ENCODE measurements around the gene LTA4H. TPM values are rescaled to one million over a fixed set of nuclear protein-coding genes. Genes with fewer than 3 reads are reported as not detected.

LTA4H gene
- total and polyA plus RNA-seq, 10 of the 15 experiments (the other 5 are each of a cell fraction or from before 2014, with no cell fraction given) = 43.9 to 106 (median 47.3) TPM

- Histone ChIP-seq H3K4me2 (ENCODE audit: control insufficient read depth, insufficient read depth) (no peak overlapping the region), H3K9me3 (replicated peaks; ENCODE audit: control insufficient read depth, insufficient read depth, low read length) (no peaks in the 10 kb centered on the region), H3K36me3 (ENCODE audit: control insufficient read depth in 2 of 2, insufficient read depth in 2 of 2, low read length in 1 of 2) (no peaks in the 10 kb centered on the region), H3K4me3 (no peak overlapping the region), H3K4me1 (ENCODE audit: control insufficient read depth, insufficient read depth, low read length) (peaks cover 4% of the 10 kb centered on the region; the same call in 1 of the 2 replicates), H2AFZ (ENCODE audit: control insufficient read depth, low read depth, low read length) (no peak overlapping the region), H3K27ac (ENCODE audit: control insufficient read depth, insufficient read depth) (no peak overlapping the region), H3K9ac (ENCODE audit: control insufficient read depth, insufficient read depth, low read length) (no peak overlapping the region), H3K79me2 (ENCODE audit: control insufficient read depth, insufficient read depth, low read length) (no peaks in the 10 kb centered on the region), H3K27me3 (replicated peaks in 1 of 2; ENCODE audit: control insufficient read depth in 2 of 2, insufficient read depth in 2 of 2, low read length in 1 of 2) (no peaks in the 10 kb centered on the region), H4K20me1 (ENCODE audit: control insufficient read depth, insufficient read depth) (no peaks in the 10 kb centered on the region)
- BruUV-seq (replicated peaks) = no TSS peak
- ChIA-PET SMC1A (ENCODE audit: uncharacterized antibody, unreplicated experiment) (interaction anchor here (0.9 to 6.9 kb wide), 6 partner anchors 8 to 452 kb away, joined by 3 to 60 read pairs (median 12); no protein-coding TSS in a partner anchor), RAD21 (ENCODE audit: unreplicated experiment) (interaction anchor here (0.9 to 4.8 kb wide), 4 partner anchors 147 to 453 kb away, joined by 3 to 42 read pairs (median 12); no protein-coding TSS in a partner anchor), POLR2A (no interaction called here), CTCF (interaction anchor here (1.0 to 10.7 kb wide), 5 partner anchors 66 to 452 kb away, joined by 3 to 167 read pairs (median 5); no protein-coding TSS in a partner anchor)
- FAIRE-seq = no peak
- 56% methylated on average over 5 of the region's 5 CpGs for WGBS (ENCODE audit: insufficient coverage, insufficient replicate concordance, low lambda C conversion rate, missing lambda C conversion rate)
- TF ChIP-seq PRDM15 (CRISPR knock-in tag; IDR thresholded peaks at IDR 0.05) (no peak), PAX5 (IDR thresholded peaks at IDR 0.05; ENCODE audit: borderline replicate concordance, low read depth, low read length) (no peak), ELK1 (IDR thresholded peaks at IDR 0.05; ENCODE audit: low read depth, low read length) (no peak), SMARCA5 (IDR thresholded peaks at IDR 0.05) (no peak), MLLT1 (IDR thresholded peaks at IDR 0.05) (no peak)
- no peak for ATAC-seq
- DNase-seq (ENCODE audit: low read depth, low spot score) = no peak
- in situ Hi-C loops (cut with MboI) = loop anchor here (5.0 kb wide), 2 partner anchors 147 to 452 kb away; no protein-coding TSS in a partner anchor
- intact Hi-C loops (cut with micrococcal nuclease; ENCODE audit: unreplicated experiment) = no loop called here
Observed at GRCh38 chr12:96064966-96065365, 29.6 kb upstream of the LTA4H start.

Data from GM12878 (cell line).